H1 (cell line): ENCODE results near the gene ANKS1B. TPM values are rescaled to one million over a fixed set of nuclear protein-coding genes. Genes with fewer than 3 reads are reported as not detected.

ENCODE experiments used
- CTCF ChIA-PET: fragments of 300-600 bp; sonication (Branson Sonifier 250); formaldehyde crosslinking; loops from one replicate; lab custom pipeline; 2021; ENCODE audit not compliant: partially characterized antibody; lab: Charles Lee
- POLR2A ChIA-PET: fragments of 300-600 bp; sonication (Branson Sonifier 250); formaldehyde crosslinking; loops from one replicate; lab custom pipeline; 2021; ENCODE audit warnings: inconsistent platforms; ENCODE audit not compliant: partially characterized antibody; lab: Charles Lee
- DNase-seq, 2 experiments: peaks; one replicate each; pipeline versions ENCODE4 v3.0.0 to v3.0.0-alpha.2; 2010 to 2022; ENCODE audit warnings: low spot score in 2 of 2, low read depth in 1 of 2, mixed read lengths in 1 of 2
- FAIRE-seq: peaks from 2 replicates; lab custom pipeline; 2011; peaks lifted over from hg19 to GRCh38; lab: Jason Lieb, UNC
- H2AFZ ChIP-seq: 2 replicates; pipeline ENCODE4 v1.8.1; 2012; ENCODE audit warnings: low read length, inconsistent platforms
- H2AK5ac ChIP-seq: 2 replicates; pipeline ENCODE4 v1.6.1; 2013; ENCODE audit warnings: low read depth, low read length
- H2BK120ac ChIP-seq: replicated peaks from 2 replicates; pipeline ENCODE3; 2013; ENCODE audit warnings: low read depth, low read length, inconsistent platforms
- H2BK12ac ChIP-seq: 2 replicates; pipeline ENCODE4 v1.6.1; 2013; ENCODE audit warnings: low read depth, low read length
- H2BK15ac ChIP-seq: 2 replicates; pipeline ENCODE4 v1.6.1; 2013; ENCODE audit warnings: low read length
- H2BK20ac ChIP-seq: 2 replicates; pipeline ENCODE4 v1.6.1; 2013; ENCODE audit warnings: low read length
- H2BK5ac ChIP-seq: 2 replicates; pipeline ENCODE4 v1.6.1; 2013; ENCODE audit warnings: low read depth, low read length
- H3K14ac ChIP-seq: 2 replicates; pipeline ENCODE4 v1.6.1; 2013; ENCODE audit warnings: inconsistent platforms; ENCODE audit not compliant: insufficient read length
- H3K18ac ChIP-seq: 2 replicates; pipeline ENCODE4 v1.6.1; 2013; ENCODE audit warnings: low read length; ENCODE audit errors: extremely low read depth
- H3K23ac ChIP-seq: 2 replicates; pipeline ENCODE4 v1.6.1; 2013; ENCODE audit warnings: inconsistent platforms; ENCODE audit not compliant: insufficient read length
- H3K23me2 ChIP-seq: 2 replicates; pipeline ENCODE4 v1.6.1; 2013; ENCODE audit warnings: low read depth, low read length
- H3K27ac ChIP-seq: 2 replicates; pipeline ENCODE4 v1.6.1; 2011; ENCODE audit warnings: low read depth, low read length, inconsistent platforms
- H3K27me3 ChIP-seq, 4 experiments: replicated peaks in 1 of 4; 1 replicate in 1 of 4; 2 replicates in 3 of 4; pipeline versions ENCODE4 v1.6.1 to v1.8.1; 2011 to 2013; ENCODE audit warnings: low read length in 3 of 4, mild to moderate bottlenecking in 3 of 4, inconsistent platforms in 2 of 4, mixed read lengths in 2 of 4, moderate library complexity in 1 of 4; ENCODE audit not compliant: control insufficient read depth in 3 of 4, insufficient read depth in 3 of 4; ENCODE audit errors: extremely low read depth in 1 of 4
- H3K36me3 ChIP-seq, 4 experiments: 2 replicates each; pipeline versions ENCODE4 v1.6.1 to v1.8.1; 2011 to 2013; ENCODE audit warnings: mild to moderate bottlenecking in 4 of 4, low read length in 3 of 4, moderate library complexity in 2 of 4, control low read depth in 1 of 4, inconsistent platforms in 1 of 4; ENCODE audit not compliant: insufficient read depth in 4 of 4, control insufficient read depth in 2 of 4
- H3K4ac ChIP-seq: replicated peaks from 2 replicates; pipeline ENCODE3; 2013; ENCODE audit warnings: low read length, low read depth, mixed read lengths, inconsistent platforms; ENCODE audit not compliant: insufficient read length
- H3K4me1 ChIP-seq, 4 experiments: replicated peaks in 1 of 4; 1 replicate in 1 of 4; 2 replicates in 3 of 4; pipeline versions ENCODE4 v1.6.1 to v1.8.1; 2011 to 2013; ENCODE audit warnings: low read length in 3 of 4, inconsistent platforms in 2 of 4, mixed read lengths in 1 of 4; ENCODE audit not compliant: insufficient read depth in 4 of 4, control insufficient read depth in 3 of 4
- H3K4me2 ChIP-seq, 2 experiments: 2 replicates each; pipeline versions ENCODE4 v1.6.1 to v1.8.1; 2011 to 2013; ENCODE audit warnings: low read depth in 2 of 2, low read length in 2 of 2, control low read depth in 1 of 2, inconsistent platforms in 1 of 2, mild to moderate bottlenecking in 1 of 2; ENCODE audit not compliant: insufficient read depth in 1 of 2
- H3K4me3 ChIP-seq, 4 experiments: fragments of 200-600, 300-600 bp in 1 of 4; sonication (generic), shearing (Covaris generic), sonication (Bioruptor Twin) in 1 of 4; 2 replicates each; pipeline versions ENCODE4 v1.5.1 to v1.8.1; 2011 to 2016; ENCODE audit warnings: low read length in 4 of 4, low read depth in 3 of 4, control low read depth in 2 of 4, inconsistent platforms in 2 of 4, mild to moderate bottlenecking in 2 of 4, mixed read lengths in 1 of 4, moderate library complexity in 1 of 4; ENCODE audit not compliant: insufficient read depth in 2 of 4; ENCODE audit errors: extremely low read depth in 1 of 4
- H3K56ac ChIP-seq: replicated peaks from 2 replicates; pipeline ENCODE3; 2013; ENCODE audit warnings: low read depth, mild to moderate bottlenecking, mixed read lengths, low read length, inconsistent platforms; ENCODE audit not compliant: insufficient read length
- H3K79me1 ChIP-seq: 2 replicates; pipeline ENCODE4 v1.6.1; 2013; ENCODE audit warnings: low read depth, low read length, control low read depth
- H3K79me2 ChIP-seq, 2 experiments: 2 replicates each; pipeline versions ENCODE4 v1.6.1 to v1.8.1; 2012 to 2013; ENCODE audit warnings: low read length in 2 of 2, mild to moderate bottlenecking in 2 of 2, inconsistent platforms in 1 of 2; ENCODE audit not compliant: insufficient read depth in 2 of 2, control insufficient read depth in 1 of 2
- H3K9ac ChIP-seq, 4 experiments: replicated peaks in 1 of 4; 1 replicate in 1 of 4; 2 replicates in 3 of 4; pipeline versions ENCODE4 v1.6.1 to v1.8.1; 2011 to 2013; ENCODE audit warnings: low read depth in 3 of 4, low read length in 3 of 4, control low read depth in 2 of 4, mild to moderate bottlenecking in 2 of 4, moderate library complexity in 2 of 4, inconsistent platforms in 1 of 4; ENCODE audit errors: extremely low read depth in 1 of 4
- H3K9me3 ChIP-seq, 2 experiments: 2 replicates each; pipeline versions ENCODE4 v1.6.1 to v1.8.1; 2012 to 2013; ENCODE audit warnings: mild to moderate bottlenecking in 2 of 2, moderate library complexity in 2 of 2, control low read depth in 1 of 2, inconsistent platforms in 1 of 2, low read depth in 1 of 2, low read length in 1 of 2, mixed read lengths in 1 of 2; ENCODE audit not compliant: insufficient read depth in 2 of 2
- H4K20me1 ChIP-seq, 2 experiments: replicated peaks in 1 of 2; 2 replicates each; pipeline versions ENCODE3 to v1.8.1; 2011 to 2013; ENCODE audit warnings: inconsistent platforms in 2 of 2, low read length in 2 of 2, mild to moderate bottlenecking in 1 of 2; ENCODE audit not compliant: insufficient read depth in 2 of 2, control insufficient read depth in 1 of 2
- H4K5ac ChIP-seq: 2 replicates; pipeline ENCODE4 v1.6.1; 2013; ENCODE audit warnings: low read length, low read depth, mixed read lengths, inconsistent platforms; ENCODE audit not compliant: insufficient read length
- H4K8ac ChIP-seq: 2 replicates; pipeline ENCODE4 v1.8.0; 2013; ENCODE audit warnings: mild to moderate bottlenecking, moderate library complexity, low read length, inconsistent platforms; ENCODE audit not compliant: insufficient read depth; ENCODE audit errors: extremely low read depth
- H4K91ac ChIP-seq: replicated peaks from 2 replicates; pipeline ENCODE3; 2013; ENCODE audit warnings: low read length, mixed read lengths, inconsistent platforms; ENCODE audit not compliant: insufficient read length
- SRF ChIP-seq: IDR thresholded peaks from 2 replicates; pipeline ENCODE4 v1.6.1; 2011; ENCODE audit warnings: mild to moderate bottlenecking, low read depth, low read length, moderate library complexity
- WGBS, 2 experiments: shearing (Covaris generic) in 1 of 2; methylation state at CpG; one replicate each; pipeline versions ENCODE4 v1.1.6 to v1.1.7; 2013 to 2015; ENCODE audit warnings: low lambda C conversion rate in 2 of 2, mixed read lengths in 2 of 2, inconsistent platforms in 1 of 2, low coverage in 1 of 2, missing lambda C conversion rate in 1 of 2; ENCODE audit not compliant: insufficient replicate concordance in 2 of 2, insufficient coverage in 1 of 2, insufficient read length in 1 of 2; ENCODE audit errors: extremely low coverage in 1 of 2, missing lambda C conversion rate in 1 of 2; 5-methylcytosine and 5-hydroxymethylcytosine counted together
- polyA plus RNA-seq, 7 experiments: library from polyadenylated mRNA; depleted of rRNA in 3 of 7; stranded (reverse) in 5 of 7; unstranded in 2 of 7; fragments of >200 nt in 5 of 7; fragments of 200-250 nt in 2 of 7; gene quantifications; 1 replicate in 5 of 7; 2 replicates in 1 of 7; 4 replicates in 1 of 7; pipeline versions ENCODE4 v1.2.1 to v1.2.3, GENCODE V29; 2011 to 2013; ENCODE audit warnings: missing spikeins in 2 of 7, mixed read lengths in 2 of 7
- total RNA-seq: library from RNA; stranded (reverse); fragmentation: NEBNext Ultra II Directional; extraction: Animal tissue kit (Norgen Biotek cat#: 25700); gene quantifications from 2 replicates; pipeline ENCODE4 v1.2.1, GENCODE V29; 2021

ANKS1B gene
- total and polyA plus RNA-seq, 2 of the 8 experiments (the other 6 are each of a cell fraction or from before 2014, with no cell fraction given), result 2.7 to 6.1 TPM

DNA sequence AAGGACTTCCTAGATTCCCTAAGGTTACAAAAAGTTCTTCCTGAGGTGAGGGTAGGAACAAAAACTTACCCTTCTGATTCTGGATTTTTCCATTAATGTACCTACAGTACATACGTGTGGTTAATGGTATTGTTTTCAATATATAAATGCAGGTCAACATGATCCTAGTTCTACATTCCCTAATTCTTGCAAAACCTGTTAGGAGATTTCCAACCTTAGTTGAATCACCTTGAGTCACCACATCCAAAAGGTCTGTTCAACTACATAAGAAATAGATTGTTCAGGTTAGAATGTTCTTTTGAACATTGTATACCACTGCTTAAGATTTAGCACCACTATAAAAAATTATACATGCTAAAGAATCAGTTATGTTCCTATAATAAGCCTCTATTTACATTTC lies 218.3 kb downstream of the ANKS1B start:
- Histone ChIP-seq H2BK5ac (no peak overlapping the region), H3K27me3 (no peaks in the 10 kb centered on the region), H3K23me2 (no peaks in the 10 kb centered on the region), H2BK12ac (no peak overlapping the region), H3K9ac (no peak overlapping the region), H3K18ac (no peak overlapping the region), H3K4me1 (no peaks in the 10 kb centered on the region), H4K5ac (no peak overlapping the region), H4K20me1 (no peaks in the 10 kb centered on the region), H2BK120ac (no peak overlapping the region), H3K14ac (no peak overlapping the region), H3K4me2 (no peak overlapping the region), H2AK5ac (no peak overlapping the region), H2BK15ac (no peak overlapping the region), H3K36me3 (no peaks in the 10 kb centered on the region), H4K8ac (no peak overlapping the region), H3K56ac (no peak overlapping the region), H3K79me2 (no peaks in the 10 kb centered on the region), H3K27ac (no peak overlapping the region), H3K4me3 (no peak overlapping the region), H4K91ac (no peak overlapping the region), H3K79me1 (no peaks in the 10 kb centered on the region), H3K23ac (no peak overlapping the region), H3K9me3 (no peaks in the 10 kb centered on the region), H2BK20ac (no peak overlapping the region), H3K4ac (no peak overlapping the region), H2AFZ (no peak overlapping the region)
- WGBS, 2 experiments, result 83% methylated on average over 1 of the region's 1 CpG; no CpG with 5 or more reads in 1 of the 2 experiments
- FAIRE-seq (no peak), DNase-seq (no peak)
- ChIA-PET CTCF (interaction anchor here (0.6 to 3.8 kb wide), 9 partner anchors 9 to 381 kb away, joined by 3 to 36 read pairs (median 4); no protein-coding TSS in a partner anchor), POLR2A (no interaction called here)
- no peak for TF ChIP-seq SRF
